ENCODE measurements around the gene GTF2H2C_2.
"Not testable (repeated sequence)": the region's sequence is repeated elsewhere in the genome, so short reads cannot be mapped to it uniquely, and the experiment has no call there.

Gene GTF2H2C_2

GRCh38 chr5:70415117-70415516 lies at the start of gene GTF2H2C_2:
Gene GTF2H2C_2 (plus strand): TSS chr5:70415368.
- DNase-seq (ENCODE audit: low spot score) = not testable (repeated sequence)

- DNase-seq (ENCODE audit: low spot score) = peak; percentile 71
Observed at GRCh38 chr5:70400984-70401686, 14.0 kb upstream of the GTF2H2C_2 start.

- DNase-seq (ENCODE audit: low spot score) = not testable (repeated sequence)
Observed at GRCh38 chr5:70421322-70421721, 6.2 kb downstream of the GTF2H2C_2 start.

GRCh38 chr5:70423215-70423614 lies 8.0 kb downstream of the GTF2H2C_2 start:
- not testable (repeated sequence) for DNase-seq (ENCODE audit: low spot score)

- DNase-seq (ENCODE audit: low spot score) = not testable (repeated sequence)
Observed at GRCh38 chr5:70438518-70438917, 23.4 kb downstream of the GTF2H2C_2 start.

GRCh38 chr5:70449565-70449964 lies 34.4 kb downstream of the GTF2H2C_2 start:
- DNase-seq (ENCODE audit: low spot score) = not testable (repeated sequence)

- not testable (repeated sequence) for DNase-seq (ENCODE audit: low spot score)
Observed at GRCh38 chr5:70451249-70451984, 36.2 kb downstream of the GTF2H2C_2 start.

- not testable (repeated sequence) for DNase-seq (ENCODE audit: low spot score)
Observed at GRCh38 chr5:70457093-70457492, 41.9 kb downstream of the GTF2H2C_2 start.

GRCh38 chr5:70459188-70459587 lies 44.0 kb downstream of the GTF2H2C_2 start:
- DNase-seq (ENCODE audit: low spot score) = not testable (repeated sequence)

GRCh38 chr5:70461984-70462383 lies 46.8 kb downstream of the GTF2H2C_2 start:
- not testable (repeated sequence) for DNase-seq (ENCODE audit: low spot score)

- not testable (repeated sequence) for DNase-seq (ENCODE audit: low spot score)
Observed at GRCh38 chr5:70464019-70464637, 49.0 kb downstream of the GTF2H2C_2 start.

- DNase-seq (ENCODE audit: low spot score) = not testable (repeated sequence)
Observed at GRCh38 chr5:70469926-70470509, 54.9 kb downstream of the GTF2H2C_2 start.
